Calu3 (cell line): ENCODE results near the gene NEDD4L. TPM values are rescaled to one million over a fixed set of nuclear protein-coding genes. Genes with fewer than 3 reads are reported as not detected.

Experiments
- BruUV-seq: library from RNA; stranded (reverse); fragments of 400-500 nt; replicated peaks from 2 replicates; lab custom pipeline; 2021; lab: Mats Ljungman, UMichigan
- CTCF ChIA-PET: fragments of 300-600 bp; sonication (Branson Sonifier 250); formaldehyde crosslinking; loops from one replicate; lab custom pipeline; 2022; ENCODE audit warnings: antibody characterized with exemption; lab: Charles Lee
- DNase-seq: peaks from one replicate; pipeline ENCODE4 v3.0.0; 2022
- H3K27ac Mint-ChIP-seq: one replicate; pipeline ENCODE4 v1.8.0; 2022; ENCODE audit warnings: mixed read lengths; ENCODE audit not compliant: unreplicated experiment
- H3K27me3 Mint-ChIP-seq: one replicate; pipeline ENCODE4 v1.8.0; 2022; ENCODE audit warnings: mixed read lengths; ENCODE audit not compliant: unreplicated experiment
- H3K36me3 Mint-ChIP-seq: one replicate; pipeline ENCODE4 v1.8.0; 2022; ENCODE audit warnings: mild to moderate bottlenecking, moderate library complexity, mixed read lengths; ENCODE audit not compliant: insufficient read depth, unreplicated experiment
- H3K4me1 Mint-ChIP-seq: one replicate; pipeline ENCODE4 v1.8.0; 2022; ENCODE audit warnings: mild to moderate bottlenecking, low read depth, mixed read lengths; ENCODE audit not compliant: unreplicated experiment
- H3K4me3 Mint-ChIP-seq: one replicate; pipeline ENCODE4 v1.8.0; 2022; ENCODE audit warnings: mild to moderate bottlenecking, low read depth, moderate library complexity, mixed read lengths; ENCODE audit not compliant: unreplicated experiment
- H3K9me3 Mint-ChIP-seq: one replicate; pipeline ENCODE4 v1.8.0; 2022; ENCODE audit warnings: low read depth, mixed read lengths; ENCODE audit not compliant: unreplicated experiment
- CTCF ChIP-seq: fragments of 200-600 bp; IDR thresholded peaks from one replicate; pipeline ENCODE4 v1.8.0; 2022; ENCODE audit warnings: antibody characterized with exemption; ENCODE audit not compliant: unreplicated experiment
- intact Hi-C: fragments of 100-400 bp; cut with micrococcal nuclease; formaldehyde crosslinking; loops from one replicate; pipeline ENCODE4 v1.10.0; 2022; ENCODE audit not compliant: unreplicated experiment
- total RNA-seq: library from RNA; stranded (reverse); gene quantifications from 2 replicates; pipeline ENCODE4 v1.2.3, GENCODE V29; 2022

NEDD4L gene
- total RNA-seq, 1 experiment from 2014 or later: 213 TPM

GRCh38 chr18:58180738-58181353 is 136.8 kb downstream of the NEDD4L start:
- Mint-ChIP-seq H3K4me1 (peaks cover 80% of the 10 kb centered on the region), H3K36me3 (peaks cover 25% of the 10 kb centered on the region), H3K4me3 (peak overlapping the region; percentile 22), H3K9me3 (no peaks in the 10 kb centered on the region), H3K27ac (peak overlapping the region; percentile 63), H3K27me3 (no peaks in the 10 kb centered on the region)
- DNase-seq: peak; percentile 72
- intact Hi-C loops: no loop called here
- TF ChIP-seq CTCF: peak; percentile 86
- CTCF ChIA-PET: interaction anchor here (0.7 to 1.4 kb wide), 4 partner anchors 52 to 428 kb away, joined by 3 read pairs; partner anchors contain the start of gene NEDD4L
- BruUV-seq: no TSS peak

- CTCF ChIA-PET: interaction anchor here (0.6 kb wide), 1 partner anchor 138 kb away, joined by 4 read pairs; the partner anchor contains the start of gene NEDD4L
- no peaks in the 10 kb centered on the region for H3K9me3 Mint-ChIP-seq
- H3K27me3 Mint-ChIP-seq: no peaks in the 10 kb centered on the region
- intact Hi-C loops: no loop called here
- H3K4me3 Mint-ChIP-seq: no peak overlapping the region
- peaks cover 80% of the 10 kb centered on the region for H3K4me1 Mint-ChIP-seq
- no peak for DNase-seq
- BruUV-seq: no TSS peak
- TF ChIP-seq CTCF: no peak
- peaks cover 22% of the 10 kb centered on the region for H3K36me3 Mint-ChIP-seq
- no peak overlapping the region for H3K27ac Mint-ChIP-seq
These were observed 138.0 kb downstream of the NEDD4L start for GRCh38 chr18:58181988-58182387.

GRCh38 chr18:58183226-58183625 is 139.2 kb downstream of the NEDD4L start:
- intact Hi-C loops: no loop called here
- CTCF ChIA-PET: interaction anchor here (0.6 kb wide), 1 partner anchor 48 kb away, joined by 5 read pairs; no protein-coding TSS in a partner anchor
- TF ChIP-seq CTCF: no peak

GRCh38 chr18:58186258-58186948 is 142.4 kb downstream of the NEDD4L start:
- no TSS peak for BruUV-seq
- CTCF ChIA-PET: interaction anchor here (0.7 to 1.5 kb wide), 7 partner anchors 11 to 135 kb away, joined by 3 to 8 read pairs (median 3); no protein-coding TSS in a partner anchor
- H3K27me3 Mint-ChIP-seq: no peaks in the 10 kb centered on the region
- H3K4me1 Mint-ChIP-seq: peaks cover 66% of the 10 kb centered on the region
- H3K36me3 Mint-ChIP-seq: peaks cover 4% of the 10 kb centered on the region
- peak overlapping the region; percentile 34 for H3K4me3 Mint-ChIP-seq
- peak; percentile 78 for DNase-seq
- no peak for TF ChIP-seq CTCF
- intact Hi-C loops: loop anchor here (2.0 kb wide), 1 partner anchor 34 kb away; no protein-coding TSS in a partner anchor
- peak overlapping the region; percentile 74 for H3K27ac Mint-ChIP-seq
- no peaks in the 10 kb centered on the region for H3K9me3 Mint-ChIP-seq

More at GRCh38 chr18:58183226-58183625, 139.2 kb downstream of the NEDD4L start:
- H3K27me3 Mint-ChIP-seq: no peaks in the 10 kb centered on the region
- no peak for DNase-seq
- peaks cover 81% of the 10 kb centered on the region for H3K4me1 Mint-ChIP-seq
- peaks cover 22% of the 10 kb centered on the region for H3K36me3 Mint-ChIP-seq
- H3K9me3 Mint-ChIP-seq: no peaks in the 10 kb centered on the region
- no peak overlapping the region for H3K27ac Mint-ChIP-seq
- H3K4me3 Mint-ChIP-seq: no peak overlapping the region
- no TSS peak for BruUV-seq
